HepG2 (cell line): Measurements from ENCODE around the gene NME7. TPM values are rescaled to one million over a fixed set of nuclear protein-coding genes. Genes with fewer than 3 reads are reported as not detected.

Experiments
- ATAC-seq: fragments of 200-7000 bp; cut with Tn5 transposase; 3 replicates; pipeline ENCODE4 v1.9.1; 2020; ENCODE audit warnings: mild to moderate bottlenecking, moderate library complexity
- BruUV-seq: library from RNA; stranded (reverse); fragments of 400-500 nt; replicated peaks from 2 replicates; lab custom pipeline; 2021; lab: Mats Ljungman, UMichigan
- CTCF ChIA-PET: fragments of 300-600 bp; formaldehyde crosslinking; extraction: SDS; loops from one replicate; lab custom pipeline; 2021; ENCODE audit warnings: low total read pairs, inconsistent platforms, low intra/inter-chr PET ratio; lab: Yijun Ruan, JAX
- POLR2A ChIA-PET: fragments of 350-600 bp; sonication (Branson Sonifier 250); formaldehyde crosslinking; loops from one replicate; lab custom pipeline; 2020; ENCODE audit warnings: antibody characterized with exemption, inconsistent platforms; lab: Yijun Ruan, JAX
- DNase-seq: peaks from one replicate; pipeline ENCODE4 v3.0.0-alpha.2; 2015; ENCODE audit warnings: low spot score
- FAIRE-seq: peaks from 3 replicates; lab custom pipeline; 2011; peaks lifted over from hg19 to GRCh38; lab: Jason Lieb, UNC
- H2AFZ ChIP-seq: one replicate; pipeline ENCODE4 v1.6.1; 2011; ENCODE audit warnings: low read length, inconsistent platforms
- H3K27ac ChIP-seq: fragments of 300-600 bp; 3 replicates; pipeline ENCODE4 v1.8.0; 2011; ENCODE audit warnings: mixed run types, mild to moderate bottlenecking, mixed read lengths, low read length, inconsistent platforms; ENCODE audit not compliant: insufficient read depth; ENCODE audit errors: extremely low read length
- H3K27me3 ChIP-seq, 2 experiments: fragments of 200-600 bp in 1 of 2; 2 replicates in 1 of 2; 3 replicates in 1 of 2; pipeline versions ENCODE4 v1.6.0 to v1.8.0; 2011; ENCODE audit warnings: low read length in 2 of 2, mild to moderate bottlenecking in 2 of 2, moderate library complexity in 2 of 2, inconsistent platforms in 1 of 2; ENCODE audit not compliant: insufficient read depth in 2 of 2, control insufficient read depth in 1 of 2
- H3K36me3 ChIP-seq, 2 experiments: fragments of 200-600 bp in 1 of 2; replicated peaks in 1 of 2; 2 replicates in 1 of 2; 3 replicates in 1 of 2; pipeline versions ENCODE4 v1.5.1 to v1.8.0; 2011; ENCODE audit warnings: low read length in 2 of 2, inconsistent platforms in 1 of 2; ENCODE audit not compliant: insufficient read depth in 2 of 2, control insufficient read depth in 1 of 2
- H3K4me1 ChIP-seq: 2 replicates; pipeline ENCODE4 v1.5.1; 2012; ENCODE audit warnings: low read length, inconsistent platforms; ENCODE audit not compliant: insufficient read depth
- H3K4me2 ChIP-seq: 2 replicates; pipeline ENCODE4 v1.6.0; 2011; ENCODE audit warnings: low read depth, low read length, inconsistent platforms
- H3K4me3 ChIP-seq, 3 experiments: fragments of 200-600 bp in 1 of 3; sonication (generic), shearing (Covaris generic) in 1 of 3; replicated peaks in 1 of 3; 2 replicates each; pipeline ENCODE4 v1.5.1; 2011 to 2016; ENCODE audit warnings: low read length in 3 of 3, inconsistent platforms in 2 of 3, low read depth in 2 of 3, mild to moderate bottlenecking in 2 of 3, control low read depth in 1 of 3, mixed read lengths in 1 of 3; ENCODE audit not compliant: insufficient read depth in 1 of 3
- H3K79me2 ChIP-seq: one replicate; pipeline ENCODE4 v1.6.1; 2011; ENCODE audit warnings: low read length, inconsistent platforms; ENCODE audit not compliant: insufficient read depth
- H3K9ac ChIP-seq: 2 replicates; pipeline ENCODE4 v1.6.0; 2011; ENCODE audit warnings: mild to moderate bottlenecking, low read depth, low read length, inconsistent platforms; ENCODE audit not compliant: insufficient read depth
- H3K9me3 ChIP-seq: 2 replicates; pipeline ENCODE4 v1.5.1; 2012; ENCODE audit warnings: mild to moderate bottlenecking, low read length
- H4K20me1 ChIP-seq: 2 replicates; pipeline ENCODE4 v1.6.0; 2011; ENCODE audit warnings: inconsistent platforms, mild to moderate bottlenecking, low read length, moderate library complexity; ENCODE audit not compliant: insufficient read depth
- HCFC1 ChIP-seq: fragments of 150-350 bp; IDR thresholded peaks from 2 replicates; pipeline ENCODE4 v1.6.1; 2014; ENCODE audit warnings: low read depth, low read length
- ZBTB2 ChIP-seq: sonication (generic); formaldehyde crosslinking; IDR thresholded peaks from 2 replicates; pipeline ENCODE4 v1.8.0; 2022; ENCODE audit warnings: low read depth, missing genetic modification reagents
- ZNF225 ChIP-seq: sonication (generic); formaldehyde crosslinking; IDR thresholded peaks from 2 replicates; pipeline ENCODE4 v1.4.0; 2020; ENCODE audit warnings: mild to moderate bottlenecking, missing genetic modification reagents
- ZNF589 ChIP-seq: sonication (generic); formaldehyde crosslinking; conservative IDR thresholded peaks from 2 replicates; pipeline ENCODE4 v1.8.0; 2022; ENCODE audit warnings: mild to moderate bottlenecking, moderate library complexity, missing genetic modification reagents
- ZSCAN12 ChIP-seq: sonication (generic); formaldehyde crosslinking; IDR thresholded peaks from 2 replicates; pipeline ENCODE4 v1.9.0; 2021; ENCODE audit warnings: mild to moderate bottlenecking, missing genetic modification reagents
- WGBS: methylation state at CpG from one replicate; pipeline ENCODE4 v1.1.6; 2017; ENCODE audit warnings: low lambda C conversion rate; 5-methylcytosine and 5-hydroxymethylcytosine counted together
- in situ Hi-C: cut with HindIII; loops from 2 replicates; pipeline ENCODE4 v1.10.0; 2017; ENCODE audit warnings: low pct_unique_long_range_greater_than_20kb; ENCODE audit not compliant: extremely low pct_ligation_motif_present
- intact Hi-C: fragments of 100-400 bp; cut with micrococcal nuclease; formaldehyde crosslinking; loops from one replicate; pipeline ENCODE4 v1.10.0; 2022; ENCODE audit not compliant: unreplicated experiment
- polyA plus RNA-seq, 8 experiments: library from polyadenylated mRNA; depleted of rRNA in 3 of 8; stranded (reverse) in 7 of 8; unstranded in 1 of 8; fragments of >200 nt; fragmentation: Illumina TruSeq in 4 of 8; extraction: Trizol in 4 of 8; gene quantifications; 2 replicates each; pipeline versions ENCODE4 v1.2.1 to v1.2.3, GENCODE V29; 2011 to 2016; ENCODE audit warnings: low read depth in 4 of 8, missing spikeins in 1 of 8, mixed read lengths in 1 of 8; ENCODE audit not compliant: insufficient read depth in 1 of 8
- total RNA-seq, 5 experiments: library from RNA; depleted of rRNA; stranded (reverse); fragments of >200 nt; fragmentation: Illumina TruSeq; extraction: Trizol; gene quantifications; 2 replicates each; pipeline ENCODE4 v1.2.3, GENCODE V29; 2016; ENCODE audit warnings: low read depth in 1 of 5
- TF ChIP-seq, protein P1 (sequence below): IDR thresholded peaks from 2 replicates; pipeline ENCODE4 v1.6.1; 2016
- TF ChIP-seq, protein P2 (sequence below): sonication (generic); formaldehyde crosslinking; IDR thresholded peaks from 2 replicates; pipeline ENCODE4 v1.5.0; 2020; ENCODE audit warnings: mild to moderate bottlenecking, missing genetic modification reagents

The NME7 gene
- total and polyA plus RNA-seq, 2 of the 13 experiments (the other 11 are each of a cell fraction or from before 2014, with no cell fraction given) = 9.4 to 22.5 TPM

DNA sequence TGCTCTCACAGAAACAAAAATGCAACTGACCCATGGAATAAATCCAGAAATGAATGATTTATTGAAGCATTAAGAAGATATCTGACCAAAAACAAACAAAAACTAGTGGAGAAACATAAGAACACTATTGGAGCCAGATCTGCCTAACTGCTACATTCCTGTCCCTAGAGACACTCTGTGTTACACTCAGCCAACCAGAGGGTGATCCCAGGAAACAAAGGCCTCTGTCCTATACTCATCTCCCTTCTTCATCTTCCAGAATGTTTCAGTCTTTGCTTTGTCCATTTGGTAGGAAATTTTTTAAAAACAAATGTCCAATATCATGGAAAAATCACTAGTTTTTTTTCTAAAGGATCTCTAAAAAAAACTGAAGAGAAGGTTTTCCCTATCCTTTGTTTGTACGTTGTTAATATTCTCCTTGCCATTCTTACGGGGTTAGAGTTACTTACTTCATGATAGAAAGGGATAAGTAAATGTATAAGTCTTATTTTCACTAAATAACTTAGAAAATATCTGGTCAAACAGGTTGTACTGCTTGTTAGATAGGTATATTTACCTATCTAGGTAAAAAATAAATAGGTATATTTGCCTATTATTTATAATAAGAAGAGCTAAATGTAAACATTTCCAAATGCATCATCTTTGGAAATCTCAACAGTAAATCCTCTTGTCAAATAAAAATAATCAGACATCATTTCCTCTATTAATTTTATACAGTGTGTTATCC is 59.1 kb downstream of the NME7 start (continued):
- TF ChIP-seq ZBTB2 (CRISPR knock-in tag) (no peak), ZNF589 (no peak)
- TF ChIP-seq, protein P1, sequence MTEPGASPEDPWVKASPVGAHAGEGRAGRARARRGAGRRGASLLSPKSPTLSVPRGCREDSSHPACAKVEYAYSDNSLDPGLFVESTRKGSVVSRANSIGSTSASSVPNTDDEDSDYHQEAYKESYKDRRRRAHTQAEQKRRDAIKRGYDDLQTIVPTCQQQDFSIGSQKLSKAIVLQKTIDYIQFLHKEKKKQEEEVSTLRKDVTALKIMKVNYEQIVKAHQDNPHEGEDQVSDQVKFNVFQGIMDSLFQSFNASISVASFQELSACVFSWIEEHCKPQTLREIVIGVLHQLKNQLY (CRISPR knock-in tag) = no peak
- TF ChIP-seq, all 625 proteins: peak for 0

DNA sequence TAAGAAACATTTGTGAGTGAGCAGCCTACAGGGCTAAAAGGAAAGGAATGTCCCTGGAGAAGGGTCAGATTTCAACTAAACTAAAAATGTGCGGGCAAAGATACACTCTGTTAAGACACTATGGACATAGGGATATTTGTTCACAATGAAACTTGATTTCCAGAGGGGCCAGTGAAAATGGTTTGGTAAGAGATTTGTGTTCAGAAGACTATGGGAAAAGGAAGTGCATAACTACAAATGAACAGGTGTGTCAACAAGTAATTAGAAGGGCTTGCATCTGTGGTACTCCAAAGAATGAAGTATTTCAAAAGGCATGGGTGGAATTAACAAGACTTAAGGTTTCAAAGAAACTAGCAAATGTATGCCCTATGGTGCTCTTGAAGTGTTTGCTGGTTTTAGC is 60.4 kb downstream of the NME7 start:
- no peak for DNase-seq
- Histone ChIP-seq H3K4me3 (no peak overlapping the region), H3K9me3 (no peaks in the 10 kb centered on the region), H3K4me2 (no peak overlapping the region), H3K27ac (no peak overlapping the region), H3K9ac (no peak overlapping the region), H2AFZ (no peak overlapping the region), H4K20me1 (no peaks in the 10 kb centered on the region), H3K36me3 (no peaks in the 10 kb centered on the region; a peak in 1 of 5 replicates), H3K27me3 (no peaks in the 10 kb centered on the region), H3K79me2 (no peaks in the 10 kb centered on the region), H3K4me1 (peaks cover 16% of the 10 kb centered on the region)
- ATAC-seq = no peak
- no peak for FAIRE-seq
- 92% methylated on average over 1 of the region's 1 CpG for WGBS
- in situ Hi-C loops (no loop called here), intact Hi-C loops (no loop called here)
- TF ChIP-seq ZNF225 (CRISPR knock-in tag) (no peak), HCFC1 (no peak), ZSCAN12 (no peak)
- TF ChIP-seq, protein P2, sequence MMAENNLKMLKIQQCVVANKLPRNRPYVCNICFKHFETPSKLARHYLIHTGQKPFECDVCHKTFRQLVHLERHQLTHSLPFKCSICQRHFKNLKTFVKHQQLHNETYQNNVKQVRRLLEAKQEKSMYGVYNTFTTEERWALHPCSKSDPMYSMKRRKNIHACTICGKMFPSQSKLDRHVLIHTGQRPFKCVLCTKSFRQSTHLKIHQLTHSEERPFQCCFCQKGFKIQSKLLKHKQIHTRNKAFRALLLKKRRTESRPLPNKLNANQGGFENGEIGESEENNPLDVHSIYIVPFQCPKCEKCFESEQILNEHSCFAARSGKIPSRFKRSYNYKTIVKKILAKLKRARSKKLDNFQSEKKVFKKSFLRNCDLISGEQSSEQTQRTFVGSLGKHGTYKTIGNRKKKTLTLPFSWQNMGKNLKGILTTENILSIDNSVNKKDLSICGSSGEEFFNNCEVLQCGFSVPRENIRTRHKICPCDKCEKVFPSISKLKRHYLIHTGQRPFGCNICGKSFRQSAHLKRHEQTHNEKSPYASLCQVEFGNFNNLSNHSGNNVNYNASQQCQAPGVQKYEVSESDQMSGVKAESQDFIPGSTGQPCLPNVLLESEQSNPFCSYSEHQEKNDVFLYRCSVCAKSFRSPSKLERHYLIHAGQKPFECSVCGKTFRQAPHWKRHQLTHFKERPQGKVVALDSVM (CRISPR knock-in tag) = no peak
- no TSS peak for BruUV-seq
- ChIA-PET POLR2A (no interaction called here), CTCF (no interaction called here)
